H9 (cell line): Measurements from ENCODE around the gene CMSS1. TPM values are rescaled to one million over a fixed set of nuclear protein-coding genes. Genes with fewer than 3 reads are reported as not detected.

Experiments used
- DNase-seq: peaks from one replicate; pipeline ENCODE4 v3.0.0-alpha.2; 2017
- H2AFZ ChIP-seq: one replicate; pipeline ENCODE4 v1.6.1; 2013; ENCODE audit warnings: mild to moderate bottlenecking, low read length, control low read depth, moderate library complexity
- H2AK5ac ChIP-seq: 2 replicates; pipeline ENCODE4 v1.6.1; 2013; ENCODE audit warnings: low read length, control low read depth, mixed read lengths; ENCODE audit not compliant: insufficient read length
- H2BK120ac ChIP-seq: one replicate; pipeline ENCODE4 v1.6.1; 2013; ENCODE audit warnings: low read depth, mild to moderate bottlenecking, low read length, control low read depth, inconsistent platforms; ENCODE audit not compliant: poor library complexity, severe bottlenecking
- H2BK12ac ChIP-seq: 2 replicates; pipeline ENCODE4 v1.6.1; 2013; ENCODE audit warnings: low read length, control low read depth, mixed read lengths, low read depth; ENCODE audit not compliant: insufficient read length
- H2BK15ac ChIP-seq: 2 replicates; pipeline ENCODE4 v1.6.1; 2013; ENCODE audit warnings: low read depth, low read length, control low read depth
- H2BK20ac ChIP-seq: one replicate; pipeline ENCODE4 v1.6.1; 2013; ENCODE audit warnings: low read depth, mild to moderate bottlenecking, low read length, control low read depth, inconsistent platforms; ENCODE audit not compliant: poor library complexity, severe bottlenecking
- H2BK5ac ChIP-seq: 2 replicates; pipeline ENCODE4 v1.6.1; 2013; ENCODE audit warnings: low read length, control low read depth, mixed read lengths; ENCODE audit not compliant: insufficient read length
- H3K14ac ChIP-seq: 2 replicates; pipeline ENCODE4 v1.6.1; 2013; ENCODE audit warnings: low read length, control low read depth; ENCODE audit not compliant: insufficient read depth
- H3K18ac ChIP-seq: 2 replicates; pipeline ENCODE4 v1.6.1; 2013; ENCODE audit warnings: low read depth, mild to moderate bottlenecking, mixed read lengths, low read length, control low read depth; ENCODE audit not compliant: insufficient read length
- H3K23ac ChIP-seq: 2 replicates; pipeline ENCODE4 v1.6.1; 2013; ENCODE audit warnings: low read length, control low read depth, mixed read lengths, low read depth; ENCODE audit not compliant: insufficient read length
- H3K23me2 ChIP-seq: 2 replicates; pipeline ENCODE4 v1.6.1; 2013; ENCODE audit warnings: low read depth, mild to moderate bottlenecking, mixed read lengths, low read length, control low read depth; ENCODE audit not compliant: insufficient read length, poor library complexity, severe bottlenecking
- H3K27ac ChIP-seq: 2 replicates; pipeline ENCODE4 v1.5.1; 2013; ENCODE audit warnings: low read length, control low read depth, mixed read lengths, low read depth; ENCODE audit not compliant: insufficient read length
- H3K27me3 ChIP-seq: 2 replicates; pipeline ENCODE4 v1.6.1; 2013; ENCODE audit warnings: low read length, control low read depth, inconsistent platforms; ENCODE audit not compliant: insufficient read depth
- H3K4ac ChIP-seq: 2 replicates; pipeline ENCODE4 v1.6.1; 2013; ENCODE audit warnings: low read depth, mild to moderate bottlenecking, control low read depth, inconsistent platforms, low read length, moderate library complexity
- H3K4me1 ChIP-seq: 2 replicates; pipeline ENCODE4 v1.6.1; 2013; ENCODE audit warnings: low read length, control low read depth, inconsistent platforms; ENCODE audit not compliant: insufficient read depth
- H3K4me2 ChIP-seq: 2 replicates; pipeline ENCODE4 v1.6.1; 2013; ENCODE audit warnings: low read length, control low read depth, mixed read lengths; ENCODE audit not compliant: insufficient read length, insufficient read depth
- H3K56ac ChIP-seq: 2 replicates; pipeline ENCODE4 v1.6.1; 2013; ENCODE audit warnings: low read depth, mild to moderate bottlenecking, mixed read lengths, low read length, control low read depth; ENCODE audit not compliant: insufficient read length
- H3K79me1 ChIP-seq: 2 replicates; pipeline ENCODE4 v1.6.1; 2013; ENCODE audit warnings: low read depth, mild to moderate bottlenecking, moderate library complexity, low read length, control low read depth, inconsistent platforms; ENCODE audit not compliant: insufficient read depth, poor library complexity, severe bottlenecking
- H3K79me2 ChIP-seq: 2 replicates; pipeline ENCODE4 v1.6.1; 2013; ENCODE audit warnings: low read length, control low read depth, inconsistent platforms; ENCODE audit not compliant: insufficient read depth
- H3K9ac ChIP-seq: 2 replicates; pipeline ENCODE4 v1.6.1; 2013; ENCODE audit warnings: low read length, control low read depth, mixed read lengths; ENCODE audit not compliant: insufficient read length; ENCODE audit errors: extremely low read depth
- H3K9me3 ChIP-seq: one replicate; pipeline ENCODE4 v1.6.1; 2013; ENCODE audit warnings: low read depth, low read length, inconsistent platforms; ENCODE audit not compliant: control insufficient read depth
- H3T11ph ChIP-seq: one replicate; pipeline ENCODE4 v1.6.1; 2013; ENCODE audit warnings: mild to moderate bottlenecking, low read length, control low read depth, inconsistent platforms
- H4K20me1 ChIP-seq: one replicate; pipeline ENCODE4 v1.6.1; 2013; ENCODE audit not compliant: control insufficient read depth, insufficient read length, insufficient read depth
- H4K5ac ChIP-seq: 2 replicates; pipeline ENCODE4 v1.6.1; 2013; ENCODE audit warnings: low read depth, mild to moderate bottlenecking, mixed read lengths, low read length, control low read depth; ENCODE audit not compliant: insufficient read length
- H4K8ac ChIP-seq: replicated peaks from 2 replicates; pipeline ENCODE4 v1.6.1; 2013; ENCODE audit warnings: low read length, control low read depth, mixed read lengths, low read depth; ENCODE audit not compliant: insufficient read length
- H4K91ac ChIP-seq: 2 replicates; pipeline ENCODE4 v1.6.1; 2013; ENCODE audit warnings: low read depth, mild to moderate bottlenecking, moderate library complexity, mixed read lengths, low read length, control low read depth; ENCODE audit not compliant: insufficient read length
- H3K27ac Mint-ChIP-seq, 3 experiments: 2 replicates in 2 of 3; 3 replicates in 1 of 3; pipeline ENCODE4 v1.8.0; 2020 to 2021; ENCODE audit warnings: mixed read lengths in 3 of 3, mild to moderate bottlenecking in 1 of 3, moderate library complexity in 1 of 3
- H3K27me3 Mint-ChIP-seq: 2 replicates; pipeline ENCODE4 v1.8.0; 2021; ENCODE audit warnings: low read depth, mild to moderate bottlenecking, moderate library complexity, mixed read lengths
- H3K36me3 Mint-ChIP-seq, 3 experiments: 2 replicates in 2 of 3; 3 replicates in 1 of 3; pipeline ENCODE4 v1.8.0; 2020 to 2021; ENCODE audit warnings: low read depth in 3 of 3, mixed read lengths in 3 of 3; ENCODE audit not compliant: insufficient read depth in 1 of 3
- H3K4me1 Mint-ChIP-seq, 2 experiments: 2 replicates each; pipeline ENCODE4 v1.8.0; 2020; ENCODE audit warnings: mixed read lengths in 2 of 2
- H3K4me3 Mint-ChIP-seq, 2 experiments: 2 replicates in 1 of 2; 3 replicates in 1 of 2; pipeline ENCODE4 v1.8.0; 2020 to 2021; ENCODE audit warnings: mild to moderate bottlenecking in 2 of 2, mixed read lengths in 2 of 2, moderate library complexity in 1 of 2
- H3K9me3 Mint-ChIP-seq, 2 experiments: 2 replicates in 1 of 2; 3 replicates in 1 of 2; pipeline ENCODE4 v1.8.0; 2020; ENCODE audit warnings: mild to moderate bottlenecking in 2 of 2, mixed read lengths in 2 of 2, moderate library complexity in 1 of 2
- CTCF ChIP-seq: fragments of 200-600 bp; sonication (generic); conservative IDR thresholded peaks from 3 replicates; pipeline ENCODE4 v1.8.0; 2021; ENCODE audit warnings: antibody characterized with exemption, mild to moderate bottlenecking
- WGBS: extraction: QIAGEN DNeasy Blood & Tissue Kit; methylation state at CpG from one replicate; pipeline ENCODE4 v1.1.7; 2013; ENCODE audit warnings: missing lambda C conversion rate, low lambda C conversion rate, mixed read lengths; ENCODE audit not compliant: insufficient read length; ENCODE audit errors: extremely low coverage; 5-methylcytosine and 5-hydroxymethylcytosine counted together
- total RNA-seq: library from RNA; stranded (reverse); gene quantifications from 2 replicates; pipeline ENCODE4 v1.2.1, GENCODE V29; 2021

The CMSS1 gene
- total RNA-seq, 1 experiment from 2014 or later, result 61.8 TPM

- Mint-ChIP-seq H3K36me3 (peaks cover 6 to 9% (median 7%) of the 10 kb centered on the region in 3 experiments), H3K4me3 (no peak overlapping the region), H3K27ac (no peak overlapping the region), H3K4me1 (0 out of 4 replicates have a peak, but pooled peaks cover 0 to 2% of the 10 kb centered on the region in 2 experiments), H3K9me3 (peaks cover 9 to 16% of the 10 kb centered on the region in 2 experiments), H3K27me3 (peaks cover 5% of the 10 kb centered on the region)
- Histone ChIP-seq H3K14ac (no peak overlapping the region), H2AFZ (no peak overlapping the region), H3K9me3 (peaks cover 6% of the 10 kb centered on the region), H3K4me2 (no peak overlapping the region), H3K79me1 (no peaks in the 10 kb centered on the region), H2BK20ac (no peak overlapping the region), H3K27ac (no peak overlapping the region), H2BK5ac (no peak overlapping the region), H3K56ac (no peak overlapping the region), H2AK5ac (no peak overlapping the region), H3K23me2 (no peaks in the 10 kb centered on the region), H3K79me2 (no peaks in the 10 kb centered on the region), H3K23ac (no peak overlapping the region), H4K5ac (no peak overlapping the region), H4K20me1 (no peaks in the 10 kb centered on the region), H3K4me1 (no peaks in the 10 kb centered on the region), H2BK12ac (no peak overlapping the region), H3T11ph (no peak overlapping the region), H2BK120ac (no peak overlapping the region), H3K18ac (no peak overlapping the region), H3K9ac (no peak overlapping the region), H3K4ac (no peak overlapping the region), H2BK15ac (no peak overlapping the region), H4K91ac (no peak overlapping the region), H4K8ac (no peak overlapping the region), H3K27me3 (no peaks in the 10 kb centered on the region)
- no peak for DNase-seq
- no CpG with 5 or more reads among the region's 1 CpG for WGBS
- TF ChIP-seq CTCF, result no peak
These were observed 7.3 kb upstream of the CMSS1 start for GRCh38 chr3:99810403-99810802.
